CD4-positive, alpha-beta T cell treated with Interleukin-12 subunit alpha and Interleukin-12 subunit beta, for 1 hour (primary cell): Measurements from ENCODE around the gene DNPEP.
"Not testable (repeated sequence)": the region's sequence is repeated elsewhere in the genome, so short reads cannot be mapped to it uniquely, and the experiment has no call there.

ENCODE experiments used
- DNase-seq: peaks from one replicate; pipeline ENCODE4 v3.0.0-alpha.2; 2020

DNPEP gene

DNA sequence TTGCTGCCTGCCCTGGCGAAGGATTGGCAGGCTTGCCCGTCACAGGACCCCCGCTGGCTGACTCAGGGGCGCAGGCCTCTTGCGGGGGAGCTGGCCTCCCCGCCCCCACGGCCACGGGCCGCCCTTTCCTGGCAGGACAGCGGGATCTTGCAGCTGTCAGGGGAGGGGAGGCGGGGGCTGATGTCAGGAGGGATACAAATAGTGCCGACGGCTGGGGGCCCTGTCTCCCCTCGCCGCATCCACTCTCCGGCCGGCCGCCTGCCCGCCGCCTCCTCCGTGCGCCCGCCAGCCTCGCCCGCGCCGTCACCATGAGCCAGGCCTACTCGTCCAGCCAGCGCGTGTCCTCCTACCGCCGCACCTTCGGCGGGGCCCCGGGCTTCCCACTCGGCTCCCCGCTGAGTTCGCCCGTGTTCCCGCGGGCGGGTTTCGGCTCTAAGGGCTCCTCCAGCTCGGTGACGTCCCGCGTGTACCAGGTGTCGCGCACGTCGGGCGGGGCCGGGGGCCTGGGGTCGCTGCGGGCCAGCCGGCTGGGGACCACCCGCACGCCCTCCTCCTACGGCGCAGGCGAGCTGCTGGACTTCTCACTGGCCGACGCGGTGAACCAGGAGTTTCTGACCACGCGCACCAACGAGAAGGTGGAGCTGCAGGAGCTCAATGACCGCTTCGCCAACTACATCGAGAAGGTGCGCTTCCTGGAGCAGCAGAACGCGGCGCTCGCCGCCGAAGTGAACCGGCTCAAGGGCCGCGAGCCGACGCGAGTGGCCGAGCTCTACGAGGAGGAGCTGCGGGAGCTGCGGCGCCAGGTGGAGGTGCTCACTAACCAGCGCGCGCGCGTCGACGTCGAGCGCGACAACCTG, 30.7 kb upstream of the DNPEP start, which contains the start of gene DES:
TSS of gene DES (plus strand) at position 223 of the 857 bp plus-strand sequence. CDS start at position 309, 86 bp downstream.
- no peak for DNase-seq

DNA sequence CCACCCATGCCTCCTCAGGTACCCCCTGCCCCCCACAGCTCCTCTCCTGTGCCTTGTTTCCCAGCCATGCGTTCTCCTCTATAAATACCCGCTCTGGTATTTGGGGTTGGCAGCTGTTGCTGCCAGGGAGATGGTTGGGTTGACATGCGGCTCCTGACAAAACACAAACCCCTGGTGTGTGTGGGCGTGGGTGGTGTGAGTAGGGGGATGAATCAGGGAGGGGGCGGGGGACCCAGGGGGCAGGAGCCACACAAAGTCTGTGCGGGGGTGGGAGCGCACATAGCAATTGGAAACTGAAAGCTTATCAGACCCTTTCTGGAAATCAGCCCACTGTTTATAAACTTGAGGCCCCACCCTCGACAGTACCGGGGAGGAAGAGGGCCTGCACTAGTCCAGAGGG, 29.7 kb upstream of the DNPEP start:
- DNase-seq, result no peak

DNA sequence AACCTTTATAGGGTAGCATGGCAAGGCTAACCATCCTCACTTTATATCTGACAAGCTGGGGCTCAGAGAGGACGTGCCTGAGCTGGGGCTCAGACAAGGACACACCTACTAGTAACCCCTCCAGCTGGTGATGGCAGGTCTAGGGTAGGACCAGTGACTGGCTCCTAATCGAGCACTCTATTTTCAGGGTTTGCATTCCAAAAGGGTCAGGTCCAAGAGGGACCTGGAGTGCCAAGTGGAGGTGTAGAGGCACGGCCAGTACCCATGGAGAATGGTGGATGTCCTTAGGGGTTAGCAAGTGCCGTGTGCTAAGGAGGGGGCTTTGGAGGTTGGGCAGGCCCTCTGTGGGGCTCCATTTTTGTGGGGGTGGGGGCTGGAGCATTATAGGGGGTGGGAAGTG, 29.2 kb upstream of the DNPEP start:
- DNase-seq, result no peak

DNA sequence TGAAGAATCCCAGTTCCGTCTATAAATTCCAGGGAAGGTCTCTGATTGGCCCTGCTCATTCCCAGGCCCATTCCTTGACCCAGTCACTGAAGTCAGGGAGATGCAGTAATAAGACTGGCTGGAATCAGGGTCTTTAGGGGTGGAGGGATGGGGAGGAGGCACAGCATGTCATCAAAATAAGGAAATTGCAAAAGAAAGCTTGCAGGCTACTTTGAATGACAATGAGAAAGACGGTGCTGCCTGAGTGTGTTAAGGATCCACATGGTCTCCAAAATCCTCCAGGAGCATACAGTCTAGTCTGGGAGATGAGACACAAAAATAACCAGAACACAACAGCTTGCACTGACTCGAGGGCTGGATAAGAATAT, 28.5 kb upstream of the DNPEP start:
- DNase-seq, result no peak

DNA sequence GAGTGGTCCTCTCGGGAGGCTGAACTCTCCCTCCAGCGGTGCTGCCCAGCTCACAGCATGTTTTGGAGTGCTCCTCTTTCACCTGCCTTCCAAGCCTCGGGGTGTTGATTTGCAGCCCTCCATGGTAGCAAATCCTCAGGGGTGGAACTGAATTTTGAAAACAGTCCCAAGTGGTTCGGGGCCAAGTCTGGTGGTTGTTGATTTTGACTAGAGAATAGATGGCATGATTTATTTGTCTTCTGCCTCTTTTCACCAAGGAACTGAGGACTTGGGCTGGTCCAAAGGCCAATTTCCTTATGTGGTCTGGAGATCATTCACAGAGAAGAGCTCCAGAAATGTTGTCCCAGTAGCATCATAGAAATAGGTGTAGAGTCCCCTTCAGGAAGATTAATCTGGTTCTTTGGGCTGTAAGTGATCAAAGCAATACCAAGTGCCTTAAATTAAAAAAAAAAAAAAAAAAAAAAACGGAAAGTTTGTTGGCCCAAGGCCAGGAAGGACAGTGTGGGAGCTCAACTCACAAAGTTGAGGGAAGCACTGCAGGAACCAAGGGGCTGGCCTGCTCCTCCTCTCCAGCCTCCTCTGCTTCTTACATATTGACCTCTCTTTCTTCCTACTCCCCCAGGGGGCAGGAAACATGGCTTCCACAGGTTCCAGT, 28.0 kb upstream of the DNPEP start:
- no peak for DNase-seq

DNA sequence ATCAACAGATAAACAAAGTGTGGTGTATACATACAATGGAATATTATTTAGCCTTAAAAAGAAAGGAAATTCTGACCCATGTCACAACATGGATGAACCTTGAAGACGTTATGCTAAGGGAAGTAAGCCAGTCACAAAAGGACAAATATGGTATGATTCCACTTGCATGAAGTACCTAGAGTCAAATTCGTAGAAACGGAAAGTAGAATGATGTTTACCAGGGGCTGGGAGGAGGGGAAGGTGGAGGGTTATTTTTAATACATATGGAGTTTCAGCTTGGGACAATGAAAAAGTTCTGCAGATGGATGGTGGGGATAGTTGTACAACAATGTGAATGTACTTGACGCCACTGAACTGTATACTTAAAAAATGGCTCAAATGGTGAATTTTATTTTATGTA, 27.1 kb upstream of the DNPEP start:
- DNase-seq, result no peak

DNA sequence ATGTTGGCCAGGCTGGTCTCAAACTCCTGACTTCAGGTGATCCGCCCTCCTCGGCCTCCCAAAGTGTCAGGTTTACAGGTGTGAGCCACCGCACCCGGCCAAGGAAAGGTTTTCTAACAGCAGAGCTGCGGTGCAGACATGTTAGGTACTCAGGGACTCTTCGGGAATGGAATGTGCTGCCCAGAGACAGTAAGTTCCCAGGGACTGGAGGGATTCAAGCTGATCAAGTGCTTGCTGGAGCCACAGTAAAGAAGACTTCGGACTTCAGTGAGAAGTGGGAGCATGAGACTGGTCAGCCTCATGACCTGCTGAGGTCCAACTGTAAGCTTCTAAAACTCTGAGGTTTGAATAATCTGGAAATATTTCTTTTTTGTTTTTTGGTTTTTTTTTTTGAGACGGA, 22.7 kb upstream of the DNPEP start:
- no peak for DNase-seq

DNA sequence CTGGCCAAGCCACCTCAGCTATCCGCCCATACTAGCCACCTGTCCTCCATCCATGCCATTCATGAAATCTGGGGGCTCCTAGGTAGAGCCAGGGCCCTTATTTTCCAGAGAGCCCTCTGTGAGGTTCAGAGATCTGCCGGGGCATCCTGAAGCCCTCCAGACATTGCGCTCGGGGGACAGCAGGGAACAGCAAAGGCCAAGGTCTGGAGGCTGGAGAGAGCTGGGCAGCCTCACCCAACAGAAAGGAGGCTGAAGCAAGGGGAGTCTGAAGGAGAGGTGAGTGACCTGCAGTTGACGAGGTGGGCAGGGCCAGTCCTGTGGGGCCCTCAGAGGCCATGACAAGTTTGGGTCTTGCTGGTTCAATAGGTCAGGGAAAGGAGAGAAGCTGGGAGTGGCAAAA, 21.9 kb upstream of the DNPEP start:
- DNase-seq, result no peak

DNA sequence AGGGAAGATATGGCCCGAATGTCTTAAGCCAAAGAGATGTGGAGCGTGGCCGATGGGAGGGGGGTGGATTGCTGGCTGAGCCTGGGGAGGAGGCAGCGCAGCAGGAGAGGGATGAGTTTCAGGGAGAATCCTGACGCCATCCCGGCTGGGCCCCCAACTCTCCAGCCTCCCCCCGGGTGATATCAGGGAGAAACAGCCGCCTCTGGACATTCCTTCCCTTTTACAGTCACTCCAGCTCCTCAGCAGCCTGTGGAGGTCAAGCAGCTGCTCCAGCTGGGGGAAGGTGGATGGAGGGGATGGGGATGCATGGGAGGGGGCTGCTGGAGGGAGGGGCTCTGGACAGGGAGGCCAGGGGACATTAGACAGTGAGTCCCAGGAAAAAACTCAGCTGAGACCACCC, 20.9 kb upstream of the DNPEP start:
- no peak for DNase-seq

DNA sequence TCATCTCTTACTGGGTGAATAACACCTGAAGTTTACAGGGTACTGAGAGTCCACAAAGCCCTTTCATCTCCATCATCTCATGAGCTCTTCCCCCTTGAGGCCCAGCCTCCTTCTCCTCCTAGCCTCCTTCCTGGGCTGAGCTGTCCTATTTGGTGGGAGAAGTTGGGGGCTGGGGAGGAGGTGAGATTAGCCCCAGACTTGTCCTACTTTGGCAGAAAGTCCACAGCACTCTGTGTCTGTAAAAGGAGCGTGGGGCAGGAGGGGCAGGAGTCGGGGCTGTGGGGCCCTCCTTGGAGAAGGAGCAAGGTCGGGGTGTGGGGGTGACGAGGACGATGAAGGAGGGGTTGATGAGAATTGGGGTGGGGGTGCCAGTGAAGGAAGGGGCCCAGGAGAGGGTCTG, 20.5 kb upstream of the DNPEP start:
- no peak for DNase-seq

DNA sequence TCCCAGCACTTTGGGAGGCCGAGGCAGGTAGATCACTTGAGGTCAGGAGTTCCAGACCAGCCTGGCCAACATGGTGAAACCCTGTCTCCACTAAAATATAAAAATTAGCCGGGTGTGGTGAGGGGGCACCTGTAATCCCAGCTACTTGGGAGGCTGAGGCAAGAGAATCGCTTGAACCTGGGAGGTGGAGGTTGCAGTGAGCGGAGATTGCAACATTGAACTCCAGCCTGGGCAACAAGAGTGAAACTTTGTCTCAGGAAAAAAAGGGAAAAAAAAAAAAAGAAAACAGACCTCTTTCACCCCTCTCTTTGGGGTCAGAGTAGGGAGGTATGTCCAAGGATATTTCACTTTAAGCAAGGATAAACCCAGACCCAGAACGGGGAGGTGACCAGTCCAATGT, 19.6 kb upstream of the DNPEP start:
- DNase-seq, result not testable (repeated sequence)

DNA sequence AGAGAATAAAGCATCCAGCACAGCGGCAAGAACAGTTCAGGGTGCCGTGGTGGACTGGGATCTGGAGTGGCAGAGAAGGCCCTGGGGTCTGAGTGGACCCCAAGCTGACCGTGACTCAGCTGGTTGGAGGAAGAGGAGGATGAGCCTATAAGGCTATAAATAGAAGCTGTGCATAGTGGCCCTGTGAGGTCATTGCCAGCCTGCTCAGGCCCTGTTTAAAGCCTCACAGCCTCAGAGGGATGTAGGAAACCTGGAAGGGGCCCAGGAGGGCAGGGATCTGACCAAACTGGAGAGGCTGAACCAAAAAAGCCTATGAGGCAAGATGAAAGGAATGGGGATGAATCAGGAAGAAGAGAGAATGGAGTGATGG, 19.1 kb upstream of the DNPEP start:
- no peak for DNase-seq

DNA sequence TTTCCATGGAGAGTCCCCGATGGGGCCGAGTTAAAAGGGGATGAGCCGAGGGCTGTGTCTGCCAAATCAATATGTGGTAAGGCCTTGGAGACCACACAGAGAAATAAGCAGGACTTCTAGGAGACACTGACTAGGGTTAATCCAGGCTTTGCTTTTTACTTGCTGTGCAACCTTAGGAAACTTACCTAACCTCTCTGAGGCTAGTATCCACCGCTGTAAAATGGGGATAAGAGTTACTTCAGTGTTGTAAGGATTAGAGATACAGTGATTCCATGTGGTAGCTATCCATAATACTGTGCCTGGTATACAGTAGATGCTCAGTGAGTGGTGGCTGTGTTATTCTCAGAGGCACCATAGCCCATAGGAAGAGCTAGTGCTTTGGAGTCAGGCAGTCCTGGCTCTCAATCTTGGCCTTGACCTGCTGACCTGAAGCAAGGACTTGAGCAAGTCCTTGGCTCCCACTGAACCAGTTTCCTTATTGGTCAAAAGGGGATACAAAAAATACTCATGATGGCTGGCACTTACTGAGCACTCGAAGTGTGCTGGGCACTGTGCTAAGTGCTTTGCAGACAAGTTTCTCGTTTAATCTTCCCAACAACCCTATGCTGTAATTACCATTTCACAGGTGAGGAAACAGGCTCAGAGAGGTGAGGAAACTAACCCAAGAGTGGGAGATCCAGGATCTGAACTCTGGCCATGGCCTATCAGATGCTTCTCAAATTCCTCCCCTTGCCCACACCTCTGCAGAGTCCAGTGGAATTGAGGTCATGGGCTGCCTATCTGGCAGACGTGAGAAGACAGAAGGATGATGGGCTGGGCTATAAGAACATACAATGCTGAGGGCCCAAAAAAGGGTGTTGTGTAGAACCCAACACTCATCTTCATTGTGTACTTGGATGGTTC, 18.5 kb upstream of the DNPEP start:
- no peak for DNase-seq

DNA sequence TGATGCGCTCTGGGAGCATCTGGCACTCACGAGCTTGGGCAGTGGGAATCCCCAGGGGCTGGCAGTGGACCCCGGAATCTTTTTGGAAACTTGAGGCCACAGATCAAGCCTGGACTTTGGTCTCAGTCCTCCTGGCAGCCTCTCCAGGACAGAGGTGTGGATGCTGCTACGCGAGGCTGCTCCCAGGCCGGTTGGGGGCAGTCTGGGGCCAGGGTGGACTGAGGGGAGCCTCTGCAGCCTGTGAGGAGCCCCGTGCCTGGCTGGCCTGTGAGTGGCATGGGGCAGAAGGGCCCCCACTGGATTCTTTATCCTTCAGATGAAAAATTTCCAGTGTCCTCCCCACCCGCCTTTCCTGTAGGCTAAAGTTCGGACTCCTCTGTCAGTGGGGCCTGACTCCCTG, 17.7 kb upstream of the DNPEP start:
- DNase-seq, result no peak

DNA sequence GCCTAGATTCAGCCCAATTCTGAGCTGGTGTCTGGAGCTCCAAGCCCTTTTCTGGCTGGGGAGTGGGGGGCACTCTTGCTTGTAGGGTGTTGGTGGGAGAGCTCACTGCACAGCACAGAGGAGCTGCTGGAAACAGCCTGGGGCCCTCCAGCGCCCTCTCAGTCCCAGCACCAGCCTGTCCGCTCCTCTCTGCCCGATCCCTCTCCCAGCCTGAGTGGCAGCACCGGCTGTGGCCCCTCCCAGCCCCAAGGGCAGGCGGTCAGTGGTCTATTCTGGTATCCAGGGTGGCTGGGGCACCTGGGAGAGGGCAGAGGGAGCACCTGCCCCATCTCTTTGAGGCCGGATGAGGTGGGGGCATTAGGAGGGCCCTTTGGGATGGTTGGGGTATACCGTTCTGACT, 17.2 kb upstream of the DNPEP start:
- DNase-seq, result no peak

DNA sequence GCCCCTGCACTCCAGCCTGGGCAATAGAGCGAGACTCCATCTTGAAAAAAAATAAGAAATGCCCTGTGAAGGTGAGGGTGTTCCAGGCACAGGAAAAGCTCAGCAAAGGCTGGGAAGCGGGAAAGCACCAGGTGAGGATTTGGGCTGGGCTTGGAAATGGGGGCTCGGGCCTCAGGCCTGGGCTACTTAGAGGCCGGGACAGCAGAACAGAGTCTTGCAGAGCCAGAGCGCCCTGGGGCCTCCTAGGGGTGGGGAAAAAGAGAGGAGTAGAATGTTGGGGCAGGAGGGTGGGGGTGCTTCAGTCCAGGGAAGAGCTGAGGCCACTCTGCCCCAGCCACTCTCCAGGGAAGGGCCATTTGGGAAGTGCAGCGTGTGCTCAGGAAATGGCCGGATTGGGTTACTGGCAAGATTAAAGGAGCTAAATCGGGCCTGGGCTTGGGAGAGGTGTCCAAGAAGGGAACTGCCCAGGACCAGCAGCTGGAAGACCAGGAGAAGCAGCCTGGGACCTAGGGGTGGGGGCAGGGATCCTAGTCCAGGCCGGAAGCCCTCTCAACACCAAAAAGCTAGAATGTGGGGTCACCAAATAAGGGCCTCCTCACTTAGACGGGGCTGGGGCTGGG, 16.7 kb upstream of the DNPEP start:
- DNase-seq, result no peak

DNA sequence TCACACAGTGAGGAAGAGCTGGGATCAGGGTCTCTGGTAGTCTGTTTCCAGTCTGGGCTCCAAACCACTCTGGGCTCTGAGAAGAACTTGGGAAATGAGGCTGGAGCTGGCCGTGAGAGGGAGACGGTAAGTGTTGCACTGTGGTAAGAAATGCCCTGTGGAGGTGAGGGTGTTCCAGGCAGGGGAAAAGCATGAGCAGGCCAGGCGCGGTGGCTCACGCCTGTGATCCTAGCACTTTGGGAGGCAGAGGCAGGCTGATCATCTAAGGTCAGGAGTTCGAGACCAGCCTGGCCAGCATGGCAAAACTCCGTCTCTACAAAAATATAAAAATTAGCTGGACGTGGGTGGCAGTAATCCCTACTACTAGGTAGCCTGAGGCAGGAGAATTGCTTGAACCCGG, 16.1 kb upstream of the DNPEP start:
- DNase-seq, result no peak

DNA sequence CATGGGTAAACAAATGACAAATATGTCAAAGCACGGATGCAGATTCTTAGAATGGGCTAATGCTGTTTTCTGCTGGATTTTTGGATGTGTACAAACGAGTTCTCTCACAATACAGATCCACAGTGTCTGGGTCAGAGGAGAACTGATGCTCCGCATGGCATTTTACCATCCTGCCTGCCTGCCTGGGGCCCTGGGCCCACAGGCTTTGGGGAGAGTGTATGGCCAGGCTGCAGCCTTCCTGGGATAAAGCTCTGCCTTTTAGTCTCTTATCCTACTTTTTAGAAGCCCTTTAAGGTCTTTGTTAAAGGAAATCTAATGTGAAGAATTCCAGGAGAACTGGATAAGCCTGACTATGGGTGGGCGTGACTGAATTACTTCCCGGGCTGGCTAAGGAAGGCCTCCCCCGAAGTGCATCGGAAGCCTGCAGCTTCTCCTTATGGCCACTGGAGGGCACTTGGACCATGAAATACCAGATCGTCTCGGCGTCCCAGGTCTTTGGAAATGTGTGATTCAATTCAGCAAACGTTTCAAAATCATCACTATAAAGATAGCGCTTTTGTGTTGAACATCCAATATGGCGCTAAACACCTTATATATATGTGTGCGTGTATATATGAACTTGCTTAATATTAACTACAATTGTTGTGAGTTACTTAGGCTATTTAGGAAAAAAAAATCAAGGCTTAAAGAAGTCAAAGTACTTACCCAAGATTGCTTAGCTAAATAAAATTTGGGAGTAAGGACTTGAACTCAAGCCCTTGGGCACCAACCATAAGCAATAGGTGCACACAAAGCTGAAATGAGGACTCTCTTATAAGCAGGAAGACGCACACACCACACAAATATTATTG, 15.2 kb upstream of the DNPEP start:
- DNase-seq, result peak; percentile 65

DNA sequence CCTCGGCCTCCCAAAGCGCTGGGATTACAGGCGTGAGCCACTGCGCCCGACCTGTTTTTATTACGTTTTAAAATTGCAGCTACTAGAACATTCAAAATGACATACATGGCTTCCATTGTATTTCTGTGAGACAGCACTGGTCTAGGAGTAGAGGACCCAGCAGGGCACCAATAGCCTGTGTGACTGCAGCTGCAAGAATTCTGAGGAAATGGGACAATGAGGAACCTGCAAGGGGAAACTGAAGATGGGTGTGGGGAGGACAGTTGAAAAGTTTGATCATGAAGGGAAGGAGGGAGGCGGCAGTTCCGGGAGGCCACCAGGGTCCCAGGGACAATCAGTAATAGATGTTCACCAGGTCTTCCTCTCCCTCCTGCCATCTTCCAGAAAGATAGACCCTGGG, 13.9 kb upstream of the DNPEP start:
- DNase-seq, result no peak

DNA sequence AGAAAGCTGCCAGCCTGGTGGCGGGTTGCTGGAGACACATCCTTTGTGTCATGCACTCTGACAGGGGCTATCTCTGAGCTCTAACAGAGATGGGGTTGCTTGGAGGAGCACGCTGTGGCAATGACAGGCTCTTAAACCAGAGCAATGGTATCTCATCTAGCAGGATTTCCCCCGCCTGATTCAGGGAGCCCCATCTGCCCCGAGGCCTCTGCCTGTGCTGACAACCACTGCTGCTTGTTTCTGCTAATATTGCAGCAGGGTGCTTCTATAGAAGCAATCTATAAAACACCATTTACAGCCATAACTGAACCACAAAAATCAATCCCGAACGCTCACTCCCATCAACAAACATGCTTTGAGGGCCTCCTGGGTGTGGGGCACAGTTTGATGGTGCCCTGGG, 12.8 kb upstream of the DNPEP start:
- no peak for DNase-seq

DNA sequence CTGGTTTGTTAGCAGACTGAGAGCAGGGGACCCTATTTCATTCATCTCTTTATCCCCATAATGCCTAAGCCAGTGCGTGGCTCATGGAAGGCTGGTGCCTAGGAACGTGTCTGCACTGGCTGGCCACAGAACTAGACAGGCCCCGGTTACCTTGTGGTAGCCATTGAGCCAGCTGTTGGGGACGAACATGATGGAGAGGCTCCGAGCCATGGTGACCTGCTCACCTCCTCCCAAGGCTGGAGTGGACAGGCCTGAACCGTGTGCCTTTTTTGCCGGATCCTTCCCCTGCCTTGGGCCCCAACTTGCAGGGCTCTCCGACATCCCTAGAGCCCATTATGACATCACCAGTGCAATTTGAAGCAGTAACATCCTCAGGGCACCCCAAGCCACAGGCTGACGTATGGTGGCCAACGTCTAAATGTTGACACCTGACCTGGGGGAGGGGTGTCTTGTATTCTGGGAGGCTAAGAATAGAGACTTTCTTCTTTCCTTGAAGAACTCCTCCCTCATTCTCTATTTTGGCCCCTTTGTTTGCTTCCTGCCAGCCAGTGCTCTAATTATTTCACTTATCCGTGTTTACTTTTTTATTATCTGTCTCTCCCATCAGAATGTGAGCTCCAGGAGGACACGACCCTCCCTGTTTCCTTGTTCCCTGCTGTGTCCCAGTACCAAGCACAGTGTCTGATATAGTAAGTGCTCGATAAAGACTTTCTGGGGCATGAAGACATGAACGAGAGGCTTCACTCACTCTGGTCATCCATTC, 12.2 kb upstream of the DNPEP start:
- no peak for DNase-seq
